HUES48 (cell line): ENCODE results near the gene HTT-AS.

Source experiments
- H3K27ac ChIP-seq: one replicate; pipeline ENCODE4 v1.7.0; 2013; ENCODE audit warnings: low read depth, low read length, inconsistent platforms
- H3K27me3 ChIP-seq: 2 replicates; pipeline ENCODE4 v1.6.1; 2013; ENCODE audit warnings: mild to moderate bottlenecking, low read length; ENCODE audit not compliant: control insufficient read depth, insufficient read depth
- H3K36me3 ChIP-seq: 2 replicates; pipeline ENCODE4 v1.6.1; 2013; ENCODE audit warnings: low read length; ENCODE audit not compliant: control insufficient read depth, insufficient read depth
- H3K4me1 ChIP-seq: 2 replicates; pipeline ENCODE4 v1.6.1; 2013; ENCODE audit warnings: mild to moderate bottlenecking, low read length; ENCODE audit not compliant: control insufficient read depth, insufficient read depth
- H3K4me3 ChIP-seq: 2 replicates; pipeline ENCODE4 v1.5.1; 2013; ENCODE audit warnings: mild to moderate bottlenecking, low read depth, low read length
- H3K9ac ChIP-seq: 2 replicates; pipeline ENCODE4 v1.6.1; 2013; ENCODE audit warnings: mild to moderate bottlenecking, low read depth, low read length, moderate library complexity
- H3K9me3 ChIP-seq: 2 replicates; pipeline ENCODE4 v1.6.1; 2013; ENCODE audit warnings: low read length; ENCODE audit not compliant: control insufficient read depth, insufficient read depth

The HTT-AS gene

DNA sequence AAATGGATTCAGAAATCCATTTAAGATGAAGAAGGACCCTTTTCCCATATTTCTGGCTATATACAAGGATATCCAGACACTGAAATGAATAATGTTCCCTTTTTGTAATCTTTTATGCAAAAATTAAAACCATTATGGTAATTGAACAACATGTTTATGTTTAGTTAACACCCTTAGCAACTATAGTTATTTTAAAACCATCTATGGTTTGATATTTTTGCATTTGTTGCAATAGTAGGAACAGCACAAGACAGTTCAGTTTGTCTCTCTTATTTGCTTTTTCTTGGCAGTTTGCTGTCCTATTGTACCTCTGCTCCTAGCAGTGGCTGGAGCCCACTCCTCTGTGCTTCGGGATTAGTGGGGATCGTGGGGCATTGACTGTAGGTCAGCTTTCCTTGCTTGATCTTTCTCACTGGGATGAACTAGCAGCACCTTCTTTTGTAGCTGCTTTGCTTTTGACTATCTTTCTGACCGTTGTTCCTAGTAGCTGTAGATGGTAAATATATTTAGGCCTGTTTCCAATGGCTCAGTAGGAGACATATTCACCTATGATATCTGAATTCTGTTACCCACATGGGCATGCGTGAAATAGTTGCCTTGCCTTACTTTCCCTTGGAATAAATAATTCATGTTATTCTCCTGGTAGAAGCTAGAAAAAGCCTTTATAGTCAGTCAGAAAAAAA is 12.9 kb upstream of the HTT-AS start:
- Histone ChIP-seq H3K27ac (no peak overlapping the region), H3K27me3 (no peaks in the 10 kb centered on the region), H3K4me1 (no peaks in the 10 kb centered on the region), H3K4me3 (no peak overlapping the region), H3K9ac (no peak overlapping the region), H3K9me3 (no peaks in the 10 kb centered on the region), H3K36me3 (peaks cover 40% of the 10 kb centered on the region)

DNA sequence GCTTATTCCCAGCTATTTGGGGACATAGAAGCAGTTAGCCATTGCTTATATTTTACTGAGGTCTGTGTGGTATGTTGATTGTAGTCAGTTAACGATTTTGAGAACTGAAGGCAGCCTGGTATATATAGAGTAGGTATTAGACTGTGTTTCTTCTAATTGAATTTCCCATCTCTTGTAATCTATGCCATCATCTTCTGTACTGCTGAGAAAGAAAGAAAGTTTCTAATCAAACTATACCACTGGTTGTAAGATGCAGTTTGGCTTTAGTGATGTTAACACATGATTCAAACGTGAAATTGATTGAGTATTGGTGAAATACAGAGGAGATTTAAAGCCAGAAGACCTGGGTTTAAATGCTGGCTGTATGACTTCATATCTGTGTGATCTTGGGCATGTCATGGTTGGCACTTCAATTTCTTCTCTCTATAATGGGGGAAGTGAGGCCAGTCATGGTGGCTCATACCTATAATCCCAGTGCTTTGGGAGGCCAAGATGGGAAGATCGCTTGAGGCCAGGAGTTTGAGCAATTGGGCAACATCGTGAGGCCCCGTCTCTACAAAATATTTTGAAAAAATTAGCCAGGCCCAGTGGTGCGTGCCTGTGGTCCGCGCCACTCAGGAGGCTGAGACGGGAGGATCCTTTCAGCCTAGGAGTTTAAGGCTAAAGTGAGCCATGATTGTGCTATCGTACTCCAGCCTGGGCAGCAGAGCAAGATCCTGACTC is 11.8 kb upstream of the HTT-AS start:
- Histone ChIP-seq H3K27ac (no peak overlapping the region), H3K4me1 (no peaks in the 10 kb centered on the region), H3K27me3 (no peaks in the 10 kb centered on the region), H3K9ac (no peak overlapping the region), H3K36me3 (peaks cover 34% of the 10 kb centered on the region), H3K9me3 (no peaks in the 10 kb centered on the region), H3K4me3 (no peak overlapping the region)

DNA sequence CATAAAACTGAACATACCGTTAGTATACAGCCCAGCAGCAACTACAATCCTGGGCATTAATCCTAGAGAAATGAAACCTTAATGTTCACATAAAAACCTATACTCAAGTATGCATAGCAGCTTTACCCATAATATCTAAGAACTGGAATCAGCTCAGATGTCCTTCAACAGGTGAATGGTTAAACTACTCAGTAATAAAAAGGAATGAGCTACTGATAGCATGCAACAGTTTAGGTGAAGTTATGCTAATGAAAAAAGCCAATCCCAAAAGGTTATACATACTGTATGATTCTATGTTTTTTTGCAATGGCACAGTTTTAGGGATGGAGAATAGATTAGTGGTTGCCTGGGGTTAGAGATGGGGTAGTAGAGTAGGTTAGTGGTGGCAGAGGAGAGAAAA is 9.4 kb upstream of the HTT-AS start:
- Histone ChIP-seq H3K36me3 (peaks cover 17% of the 10 kb centered on the region), H3K4me1 (no peaks in the 10 kb centered on the region), H3K27me3 (no peaks in the 10 kb centered on the region), H3K27ac (no peak overlapping the region), H3K9ac (no peak overlapping the region), H3K9me3 (no peaks in the 10 kb centered on the region), H3K4me3 (no peak overlapping the region)

- no peak overlapping the region for H3K27ac ChIP-seq
Observed at GRCh38 chr4:3082925-3083515, 8.7 kb upstream of the HTT-AS start.

GRCh38 chr4:3079694-3080123 is 5.4 kb upstream of the HTT-AS start:
- no peak overlapping the region for H3K9ac ChIP-seq
- no peaks in the 10 kb centered on the region for H3K9me3 ChIP-seq
- no peaks in the 10 kb centered on the region; the same call in 1 of the 2 replicates for H3K36me3 ChIP-seq
- no peaks in the 10 kb centered on the region for H3K27me3 ChIP-seq
- H3K4me3 ChIP-seq = no peak overlapping the region
- H3K27ac ChIP-seq = no peak overlapping the region
- H3K4me1 ChIP-seq = peaks cover 11% of the 10 kb centered on the region; the same call in 1 of the 2 replicates

More at GRCh38 chr4:3082925-3083515, 8.7 kb upstream of the HTT-AS start:
- H3K36me3 ChIP-seq = peaks cover 13% of the 10 kb centered on the region
- H3K4me3 ChIP-seq = no peak overlapping the region
- H3K27me3 ChIP-seq = no peaks in the 10 kb centered on the region
- no peaks in the 10 kb centered on the region for H3K9me3 ChIP-seq
- no peak overlapping the region for H3K9ac ChIP-seq
- no peaks in the 10 kb centered on the region for H3K4me1 ChIP-seq

DNA sequence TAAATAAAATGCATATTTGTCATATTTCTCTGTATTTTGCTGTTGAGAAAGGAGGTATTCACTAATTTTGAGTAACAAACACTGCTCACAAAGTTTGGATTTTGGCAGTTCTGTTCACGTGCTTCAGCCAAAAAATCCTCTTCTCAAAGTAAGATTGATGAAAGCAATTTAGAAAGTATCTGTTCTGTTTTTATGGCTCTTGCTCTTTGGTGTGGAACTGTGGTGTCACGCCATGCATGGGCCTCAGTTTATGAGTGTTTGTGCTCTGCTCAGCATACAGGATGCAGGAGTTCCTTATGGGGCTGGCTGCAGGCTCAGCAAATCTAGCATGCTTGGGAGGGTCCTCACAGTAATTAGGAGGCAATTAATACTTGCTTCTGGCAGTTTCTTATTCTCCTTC is 3.5 kb upstream of the HTT-AS start:
- no peaks in the 10 kb centered on the region; the same call in 1 of the 2 replicates for H3K36me3 ChIP-seq
- H3K27me3 ChIP-seq = no peaks in the 10 kb centered on the region
- H3K9ac ChIP-seq = no peak overlapping the region
- H3K9me3 ChIP-seq = no peaks in the 10 kb centered on the region
- H3K4me1 ChIP-seq = peaks cover 11% of the 10 kb centered on the region; the same call in 1 of the 2 replicates
- no peak overlapping the region for H3K27ac ChIP-seq
- no peak overlapping the region for H3K4me3 ChIP-seq

DNA sequence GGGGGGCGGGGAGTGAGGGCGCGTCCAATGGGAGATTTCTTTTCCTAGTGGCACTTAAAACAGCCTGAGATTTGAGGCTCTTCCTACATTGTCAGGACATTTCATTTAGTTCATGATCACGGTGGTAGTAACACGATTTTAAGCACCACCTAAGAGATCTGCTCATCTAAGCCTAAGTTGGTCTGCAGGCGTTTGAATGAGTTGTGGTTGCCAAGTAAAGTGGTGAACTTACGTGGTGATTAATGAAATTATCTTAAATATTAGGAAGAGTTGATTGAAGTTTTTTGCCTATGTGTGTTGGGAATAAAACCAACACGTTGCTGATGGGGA is 1.3 kb upstream of the HTT-AS start:
- H3K27ac ChIP-seq = peak overlapping the region; percentile 52
- H3K4me1 ChIP-seq = peaks cover 11% of the 10 kb centered on the region; the same call in 1 of the 2 replicates

GRCh38 chr4:3074846-3075651 is 711 bp upstream of the HTT-AS start:
- peak overlapping the region; percentile 92 for H3K4me3 ChIP-seq
- no peaks in the 10 kb centered on the region for H3K27me3 ChIP-seq
- H3K27ac ChIP-seq = peak overlapping the region; percentile 96
- H3K9ac ChIP-seq = peak overlapping the region; percentile 88
- no peaks in the 10 kb centered on the region for H3K36me3 ChIP-seq
- peaks cover 11% of the 10 kb centered on the region; the same call in 1 of the 2 replicates for H3K4me1 ChIP-seq
- no peaks in the 10 kb centered on the region for H3K9me3 ChIP-seq

More for the DNA sequence above, 1.3 kb upstream of the HTT-AS start:
- Histone ChIP-seq H3K9ac (peak overlapping the region; percentile 36), H3K4me3 (peak overlapping the region; percentile 87), H3K36me3 (no peaks in the 10 kb centered on the region), H3K27me3 (no peaks in the 10 kb centered on the region), H3K9me3 (no peaks in the 10 kb centered on the region)

DNA sequence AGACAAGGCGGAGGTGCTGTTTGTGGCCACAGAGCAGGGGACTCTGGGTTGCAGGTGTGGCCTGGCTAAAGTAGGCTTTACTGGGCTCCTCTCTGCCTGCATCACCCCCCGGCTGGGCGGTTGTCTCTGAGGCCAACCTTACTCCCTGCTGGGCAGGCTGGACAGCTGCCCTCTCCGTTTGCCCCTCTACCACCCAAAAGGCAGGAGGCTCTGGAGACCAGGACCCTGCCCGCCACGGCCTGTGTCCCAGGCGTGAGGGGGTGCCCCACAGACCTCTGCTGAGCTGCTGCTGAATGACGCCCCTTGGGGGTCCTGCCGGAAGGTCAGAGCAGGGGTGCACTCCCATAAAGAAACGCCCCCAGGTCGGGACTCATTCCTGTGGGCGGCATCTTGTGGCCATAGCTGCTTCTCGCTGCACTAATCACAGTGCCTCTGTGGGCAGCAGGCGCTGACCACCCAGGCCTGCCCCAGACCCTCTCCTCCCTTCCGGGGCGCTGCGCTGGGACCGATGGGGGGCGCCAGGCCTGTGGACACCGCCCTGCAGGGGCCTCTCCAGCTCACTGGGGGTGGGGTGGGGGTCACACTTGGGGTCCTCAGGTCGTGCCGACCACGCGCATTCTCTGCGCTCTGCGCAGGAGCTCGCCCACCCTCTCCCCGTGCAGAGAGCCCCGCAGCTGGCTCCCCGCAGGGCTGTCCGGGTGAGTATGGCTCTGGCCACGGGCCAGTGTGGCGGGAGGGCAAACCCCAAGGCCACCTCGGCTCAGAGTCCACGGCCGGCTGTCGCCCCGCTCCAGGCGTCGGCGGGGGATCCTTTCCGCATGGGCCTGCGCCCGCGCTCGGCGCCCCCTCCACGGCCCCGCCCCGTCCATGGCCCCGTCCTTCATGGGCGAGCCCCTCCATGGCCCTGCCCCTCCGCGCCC is 920 bp downstream of the HTT-AS start:
- peaks cover 11% of the 10 kb centered on the region; the same call in 1 of the 2 replicates for H3K4me1 ChIP-seq
- H3K36me3 ChIP-seq = no peaks in the 10 kb centered on the region

GRCh38 chr4:3071811-3072210 is 2.5 kb downstream of the HTT-AS start:
- H3K27ac ChIP-seq = no peak overlapping the region
- no peaks in the 10 kb centered on the region for H3K9me3 ChIP-seq
- H3K36me3 ChIP-seq = no peaks in the 10 kb centered on the region
- H3K4me3 ChIP-seq = no peak overlapping the region
- no peak overlapping the region for H3K9ac ChIP-seq
- no peaks in the 10 kb centered on the region for H3K27me3 ChIP-seq
- H3K4me1 ChIP-seq = peaks cover 11% of the 10 kb centered on the region; the same call in 1 of the 2 replicates

More for the DNA sequence above, 920 bp downstream of the HTT-AS start:
- Histone ChIP-seq H3K9ac (peak overlapping the region; percentile 72), H3K9me3 (no peaks in the 10 kb centered on the region), H3K4me3 (peak overlapping the region; percentile 83), H3K27me3 (no peaks in the 10 kb centered on the region), H3K27ac (no peak overlapping the region)
